Measurements from ENCODE around the gene RASSF3.

- TF ChIP-seq, protein P1, sequence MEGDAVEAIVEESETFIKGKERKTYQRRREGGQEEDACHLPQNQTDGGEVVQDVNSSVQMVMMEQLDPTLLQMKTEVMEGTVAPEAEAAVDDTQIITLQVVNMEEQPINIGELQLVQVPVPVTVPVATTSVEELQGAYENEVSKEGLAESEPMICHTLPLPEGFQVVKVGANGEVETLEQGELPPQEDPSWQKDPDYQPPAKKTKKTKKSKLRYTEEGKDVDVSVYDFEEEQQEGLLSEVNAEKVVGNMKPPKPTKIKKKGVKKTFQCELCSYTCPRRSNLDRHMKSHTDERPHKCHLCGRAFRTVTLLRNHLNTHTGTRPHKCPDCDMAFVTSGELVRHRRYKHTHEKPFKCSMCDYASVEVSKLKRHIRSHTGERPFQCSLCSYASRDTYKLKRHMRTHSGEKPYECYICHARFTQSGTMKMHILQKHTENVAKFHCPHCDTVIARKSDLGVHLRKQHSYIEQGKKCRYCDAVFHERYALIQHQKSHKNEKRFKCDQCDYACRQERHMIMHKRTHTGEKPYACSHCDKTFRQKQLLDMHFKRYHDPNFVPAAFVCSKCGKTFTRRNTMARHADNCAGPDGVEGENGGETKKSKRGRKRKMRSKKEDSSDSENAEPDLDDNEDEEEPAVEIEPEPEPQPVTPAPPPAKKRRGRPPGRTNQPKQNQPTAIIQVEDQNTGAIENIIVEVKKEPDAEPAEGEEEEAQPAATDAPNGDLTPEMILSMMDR (IDR thresholded peaks at IDR 0.05): no peak
- no peak for TF ChIP-seq POLR2AphosphoS5 (IDR thresholded peaks at IDR 0.05)
These were observed 1.3 kb downstream of the RASSF3 start for GRCh38 chr12:64611341-64612284.
